AG04450 (cell line): ENCODE results near the gene SIGLEC10. TPM values are rescaled to one million over a fixed set of nuclear protein-coding genes. Genes with fewer than 3 reads are reported as not detected.

ENCODE experiments used
- CTCF ChIA-PET: fragments of 300-600, 350-600 bp; formaldehyde crosslinking; extraction: SDS; loops from one replicate; lab custom pipeline; 2022; ENCODE audit warnings: antibody characterized with exemption, inconsistent platforms; lab: Charles Lee
- POLR2A ChIA-PET: fragments of 350-600 bp; formaldehyde crosslinking; extraction: SDS; loops from one replicate; lab custom pipeline; 2021; ENCODE audit warnings: antibody characterized with exemption, inconsistent platforms; lab: Yijun Ruan, JAX
- DNase-seq: peaks from one replicate; pipeline ENCODE4 v3.0.0-alpha.2; 2011; ENCODE audit warnings: low read depth, low spot score
- H3K27ac ChIP-seq: one replicate; pipeline ENCODE4 v1.5.1; 2012; ENCODE audit warnings: low read depth, low read length, control low read depth
- H3K27me3 ChIP-seq: one replicate; pipeline ENCODE4 v1.6.0; 2012; ENCODE audit warnings: low read length; ENCODE audit not compliant: control insufficient read depth, insufficient read depth
- H3K4me3 ChIP-seq: 2 replicates; pipeline ENCODE4 v1.5.1; 2011; ENCODE audit warnings: mild to moderate bottlenecking, low read depth, low read length, control low read depth
- H3K9me3 ChIP-seq: 2 replicates; pipeline ENCODE4 v1.5.1; 2012; ENCODE audit warnings: low read length; ENCODE audit not compliant: control insufficient read depth, insufficient read depth
- polyA plus RNA-seq: library from polyadenylated mRNA; depleted of rRNA; stranded (reverse); fragments of >200 nt; gene quantifications from 2 replicates; pipeline ENCODE4 v1.2.3, GENCODE V29; 2011
- TF ChIP-seq, protein P1 (sequence below): IDR thresholded peaks from 2 replicates; pipeline ENCODE4 v1.5.1; 2011; ENCODE audit warnings: low read depth, low read length, control low read depth, inconsistent platforms

Gene SIGLEC10
- polyA plus RNA-seq, 1 experiment: not detected

DNA sequence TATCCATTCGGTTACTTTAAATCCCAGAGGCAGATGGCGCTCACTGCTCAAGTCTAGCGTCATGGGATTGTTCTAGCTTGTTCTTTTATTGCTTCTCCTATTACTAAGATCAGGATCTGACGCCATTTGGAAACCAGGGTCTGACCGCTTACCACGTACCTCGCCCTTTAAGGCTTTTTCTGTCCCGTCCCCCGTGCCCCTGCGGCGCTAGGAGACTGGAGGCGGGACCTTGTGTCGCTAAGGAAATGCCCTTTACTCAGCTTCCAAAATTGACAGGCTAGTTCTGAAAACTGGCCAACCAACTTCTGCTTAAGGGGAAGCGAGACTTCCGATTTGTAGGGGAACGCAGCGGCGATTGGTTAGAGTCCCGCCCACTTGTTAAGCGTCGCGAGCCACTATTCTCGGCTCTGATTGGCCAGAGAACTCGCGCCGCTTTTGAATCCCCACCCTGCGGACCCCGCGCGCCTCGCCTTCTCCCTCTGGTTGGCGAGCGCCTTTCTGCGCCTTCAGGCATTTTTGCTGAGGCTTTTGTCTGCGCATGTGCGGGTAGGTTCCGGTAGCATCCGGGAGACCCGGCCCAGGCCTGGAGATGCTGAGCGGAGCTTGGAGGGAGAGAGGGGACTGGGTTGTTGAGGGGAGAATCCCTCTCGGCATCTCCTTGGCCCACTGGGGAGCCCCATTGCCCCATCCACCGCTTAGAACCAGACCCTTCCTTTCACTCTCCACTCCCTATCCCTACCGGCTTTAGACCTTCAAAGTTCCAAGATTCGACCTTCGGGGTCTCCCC, 23.2 kb downstream of the SIGLEC10 start:
- TF ChIP-seq, protein P1, sequence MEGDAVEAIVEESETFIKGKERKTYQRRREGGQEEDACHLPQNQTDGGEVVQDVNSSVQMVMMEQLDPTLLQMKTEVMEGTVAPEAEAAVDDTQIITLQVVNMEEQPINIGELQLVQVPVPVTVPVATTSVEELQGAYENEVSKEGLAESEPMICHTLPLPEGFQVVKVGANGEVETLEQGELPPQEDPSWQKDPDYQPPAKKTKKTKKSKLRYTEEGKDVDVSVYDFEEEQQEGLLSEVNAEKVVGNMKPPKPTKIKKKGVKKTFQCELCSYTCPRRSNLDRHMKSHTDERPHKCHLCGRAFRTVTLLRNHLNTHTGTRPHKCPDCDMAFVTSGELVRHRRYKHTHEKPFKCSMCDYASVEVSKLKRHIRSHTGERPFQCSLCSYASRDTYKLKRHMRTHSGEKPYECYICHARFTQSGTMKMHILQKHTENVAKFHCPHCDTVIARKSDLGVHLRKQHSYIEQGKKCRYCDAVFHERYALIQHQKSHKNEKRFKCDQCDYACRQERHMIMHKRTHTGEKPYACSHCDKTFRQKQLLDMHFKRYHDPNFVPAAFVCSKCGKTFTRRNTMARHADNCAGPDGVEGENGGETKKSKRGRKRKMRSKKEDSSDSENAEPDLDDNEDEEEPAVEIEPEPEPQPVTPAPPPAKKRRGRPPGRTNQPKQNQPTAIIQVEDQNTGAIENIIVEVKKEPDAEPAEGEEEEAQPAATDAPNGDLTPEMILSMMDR: no peak
- Histone ChIP-seq H3K4me3 (peak overlapping the region; percentile 59), H3K9me3 (no peaks in the 10 kb centered on the region; the same call in 1 of the 2 replicates), H3K27me3 (no peaks in the 10 kb centered on the region), H3K27ac (peak overlapping the region; percentile 81)
- CTCF ChIA-PET: interaction anchor here (0.9 to 1.7 kb wide), 6 partner anchors 27 to 267 kb away, joined by 3 to 6 read pairs (median 4); no protein-coding TSS in a partner anchor
- DNase-seq: peak; percentile 96
- POLR2A ChIA-PET: interaction anchor here (1.0 to 2.2 kb wide), 4 partner anchors 24 to 55 kb away, joined by 4 to 12 read pairs (median 6); partner anchors contain the start of gene ETFB

DNA sequence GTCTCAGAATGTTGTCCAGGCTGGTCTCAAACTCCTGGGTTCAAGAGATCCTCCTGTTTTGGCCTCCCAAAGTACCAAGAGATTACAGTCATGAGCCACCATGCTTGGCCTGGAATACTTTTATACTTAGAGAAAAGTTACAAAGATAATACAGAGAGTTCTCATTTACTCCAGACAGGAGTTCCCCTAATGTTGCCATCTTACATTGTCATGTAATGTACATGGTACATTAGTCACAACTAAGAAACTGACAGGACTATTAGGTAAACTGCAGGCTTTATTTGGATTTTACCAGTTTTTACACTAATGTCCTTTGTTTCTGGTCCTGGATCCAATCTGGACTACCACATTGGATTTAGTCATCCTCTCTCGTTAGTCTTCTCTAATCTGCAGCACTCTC, 24.7 kb downstream of the SIGLEC10 start:
- no peak for DNase-seq
- TF ChIP-seq, protein P1: no peak
- Histone ChIP-seq H3K4me3 (no peak overlapping the region), H3K9me3 (no peaks in the 10 kb centered on the region; the same call in 1 of the 2 replicates), H3K27ac (no peak overlapping the region), H3K27me3 (no peaks in the 10 kb centered on the region)
- ChIA-PET CTCF (interaction anchor here (1.2 kb wide), 1 partner anchor 80 kb away, joined by 4 read pairs; no protein-coding TSS in a partner anchor), POLR2A (no interaction called here)

DNA sequence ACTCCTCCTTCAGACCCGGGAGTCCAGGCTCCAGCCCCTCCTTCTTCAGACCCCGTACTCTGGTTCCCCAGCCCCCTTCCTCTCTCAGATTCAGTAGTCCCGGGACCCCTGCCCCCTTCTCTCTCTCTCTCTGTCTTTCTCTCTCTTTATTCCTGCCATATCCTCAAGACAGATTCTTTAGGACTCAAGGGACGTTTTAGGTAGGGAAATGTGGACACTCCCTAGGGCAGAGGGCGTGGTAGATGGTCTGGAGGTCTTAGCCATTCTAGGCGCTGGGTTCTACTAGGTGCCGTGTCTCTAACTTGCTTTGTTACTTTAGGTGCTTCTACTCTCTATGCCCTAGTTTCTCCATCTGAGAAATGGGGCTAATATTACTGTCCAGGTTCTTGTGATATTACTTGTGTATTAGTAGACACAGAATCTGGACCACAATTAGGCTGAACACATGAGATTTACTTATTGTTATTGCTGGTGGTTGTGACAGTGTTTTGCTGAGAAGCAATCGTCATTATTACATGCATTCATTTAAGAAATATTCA, 26.3 kb downstream of the SIGLEC10 start:
- ChIA-PET POLR2A (no interaction called here), CTCF (interaction anchor here (0.7 kb wide), 1 partner anchor 113 kb away, joined by 6 read pairs; no protein-coding TSS in a partner anchor)
- TF ChIP-seq, protein P1: no peak
- Histone ChIP-seq H3K27ac (no peak overlapping the region), H3K9me3 (no peaks in the 10 kb centered on the region; the same call in 1 of the 2 replicates), H3K4me3 (no peak overlapping the region), H3K27me3 (no peaks in the 10 kb centered on the region)
- no peak for DNase-seq

DNA sequence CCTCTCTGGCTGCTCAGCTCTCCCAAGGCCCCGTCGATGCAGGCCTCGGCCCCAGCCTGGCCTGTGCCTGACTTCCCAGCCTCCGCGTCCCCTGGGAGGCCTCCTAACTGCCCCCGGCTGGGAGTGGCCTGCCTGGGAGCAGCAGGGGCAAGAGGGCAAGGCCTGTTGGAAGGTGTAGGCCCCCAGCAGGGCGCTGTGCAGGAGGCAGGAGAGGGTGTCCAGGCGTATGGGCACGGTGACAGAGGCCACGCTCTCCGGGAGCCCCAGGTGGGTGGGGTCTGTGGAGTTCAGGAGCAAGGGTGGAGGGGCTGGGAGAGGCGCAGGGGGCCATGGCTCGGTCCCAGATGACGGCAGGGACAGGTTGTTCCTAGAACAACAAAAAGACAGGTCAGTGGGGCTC, 28.3 kb downstream of the SIGLEC10 start:
- ChIA-PET POLR2A (no interaction called here), CTCF (interaction anchor here (1.5 kb wide), 1 partner anchor 272 kb away, joined by 3 read pairs; no protein-coding TSS in a partner anchor)

More for the DNA sequence above, 28.3 kb downstream of the SIGLEC10 start:
- Histone ChIP-seq H3K27ac (no peak overlapping the region), H3K9me3 (no peaks in the 10 kb centered on the region; the same call in 1 of the 2 replicates), H3K4me3 (no peak overlapping the region), H3K27me3 (no peaks in the 10 kb centered on the region)
- TF ChIP-seq, protein P1: no peak
- no peak for DNase-seq
